Urothelium cell line (cell line): ENCODE data around the gene NASP.

ENCODE experiments used
- DNase-seq: peaks from one replicate; pipeline ENCODE4 v3.0.0; 2011; ENCODE audit warnings: low spot score, mixed read lengths
- FAIRE-seq: peaks from 2 replicates; lab custom pipeline; 2011; peaks lifted over from hg19 to GRCh38; lab: Jason Lieb, UNC

Gene NASP, protein sequence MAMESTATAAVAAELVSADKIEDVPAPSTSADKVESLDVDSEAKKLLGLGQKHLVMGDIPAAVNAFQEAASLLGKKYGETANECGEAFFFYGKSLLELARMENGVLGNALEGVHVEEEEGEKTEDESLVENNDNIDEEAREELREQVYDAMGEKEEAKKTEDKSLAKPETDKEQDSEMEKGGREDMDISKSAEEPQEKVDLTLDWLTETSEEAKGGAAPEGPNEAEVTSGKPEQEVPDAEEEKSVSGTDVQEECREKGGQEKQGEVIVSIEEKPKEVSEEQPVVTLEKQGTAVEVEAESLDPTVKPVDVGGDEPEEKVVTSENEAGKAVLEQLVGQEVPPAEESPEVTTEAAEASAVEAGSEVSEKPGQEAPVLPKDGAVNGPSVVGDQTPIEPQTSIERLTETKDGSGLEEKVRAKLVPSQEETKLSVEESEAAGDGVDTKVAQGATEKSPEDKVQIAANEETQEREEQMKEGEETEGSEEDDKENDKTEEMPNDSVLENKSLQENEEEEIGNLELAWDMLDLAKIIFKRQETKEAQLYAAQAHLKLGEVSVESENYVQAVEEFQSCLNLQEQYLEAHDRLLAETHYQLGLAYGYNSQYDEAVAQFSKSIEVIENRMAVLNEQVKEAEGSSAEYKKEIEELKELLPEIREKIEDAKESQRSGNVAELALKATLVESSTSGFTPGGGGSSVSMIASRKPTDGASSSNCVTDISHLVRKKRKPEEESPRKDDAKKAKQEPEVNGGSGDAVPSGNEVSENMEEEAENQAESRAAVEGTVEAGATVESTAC

DNA sequence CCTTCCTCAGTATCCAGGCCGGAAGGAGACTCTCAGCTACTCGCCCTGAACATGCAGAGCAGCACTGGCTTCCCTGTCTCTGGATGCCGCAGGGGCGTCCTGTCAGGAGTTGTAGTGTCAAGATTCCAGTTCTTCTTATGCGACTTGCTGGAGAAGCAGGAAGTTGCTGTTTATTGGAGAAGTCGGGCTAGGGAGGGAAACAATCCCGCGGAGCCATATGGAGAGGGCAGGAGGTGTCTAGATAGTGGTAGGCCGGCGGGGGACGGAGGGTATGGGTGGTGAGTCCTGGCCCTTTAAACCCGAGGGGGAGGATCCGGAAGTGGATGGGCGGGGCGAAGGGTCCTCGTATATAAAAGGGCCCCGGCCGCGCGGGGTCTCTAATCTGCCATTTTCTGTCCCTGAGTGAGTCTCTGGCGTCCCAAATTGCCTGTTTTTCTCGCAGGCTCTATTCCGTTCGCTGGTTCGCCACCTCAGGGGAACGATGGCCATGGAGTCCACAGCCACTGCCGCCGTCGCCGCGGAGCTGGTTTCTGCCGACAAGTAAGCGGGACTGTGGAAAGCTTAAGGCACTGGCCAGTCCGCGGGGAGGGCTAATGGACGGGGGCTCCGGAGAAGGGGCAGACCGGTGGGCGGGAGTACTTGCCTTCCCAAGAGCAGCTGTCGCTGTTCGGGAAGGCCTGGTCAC is at the start of gene NASP:
Gene NASP (plus strand): TSS at position 376 of the 685 bp plus-strand sequence. CDS start 106 bp downstream, at position 482.
- DNase-seq (peak; percentile 95), FAIRE-seq (no peak)

DNA sequence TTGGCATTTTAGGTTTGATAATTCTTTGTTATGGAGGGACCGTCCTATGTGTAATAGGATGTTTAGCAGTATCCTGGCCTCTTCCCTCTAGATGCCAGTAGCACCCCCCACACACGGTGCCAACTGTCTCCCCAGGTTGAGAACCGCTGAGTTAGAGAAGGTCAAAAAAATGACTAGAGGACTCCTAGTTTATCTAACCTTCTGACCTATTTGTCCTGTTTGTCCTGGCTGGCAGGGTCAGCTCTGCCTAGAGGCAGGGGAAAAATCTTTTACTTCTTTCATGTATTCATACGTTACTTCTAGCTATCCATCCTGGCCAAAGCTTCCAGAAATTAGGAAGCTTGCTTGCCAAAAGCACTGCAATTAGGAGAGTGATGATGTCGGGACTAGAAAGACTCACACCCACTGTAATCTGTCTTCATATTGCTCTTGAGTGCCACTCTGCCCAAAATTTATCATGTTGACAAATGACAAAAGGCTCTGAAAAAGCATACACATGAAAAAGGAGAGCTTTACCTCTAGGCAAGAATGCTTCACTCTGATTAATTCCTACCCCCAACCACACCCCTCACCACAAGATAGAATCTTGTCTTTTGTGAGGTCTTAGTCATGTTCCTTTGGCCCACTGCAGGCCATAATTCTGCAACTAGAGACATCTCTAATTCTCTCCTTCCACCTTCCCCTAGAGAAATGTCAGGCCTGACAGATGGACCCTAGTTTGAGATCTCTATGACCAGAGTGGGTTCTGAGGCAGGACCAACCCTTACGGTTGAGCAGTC is 47.7 kb upstream of the NASP start:
- FAIRE-seq (no peak), DNase-seq (no peak)

DNA sequence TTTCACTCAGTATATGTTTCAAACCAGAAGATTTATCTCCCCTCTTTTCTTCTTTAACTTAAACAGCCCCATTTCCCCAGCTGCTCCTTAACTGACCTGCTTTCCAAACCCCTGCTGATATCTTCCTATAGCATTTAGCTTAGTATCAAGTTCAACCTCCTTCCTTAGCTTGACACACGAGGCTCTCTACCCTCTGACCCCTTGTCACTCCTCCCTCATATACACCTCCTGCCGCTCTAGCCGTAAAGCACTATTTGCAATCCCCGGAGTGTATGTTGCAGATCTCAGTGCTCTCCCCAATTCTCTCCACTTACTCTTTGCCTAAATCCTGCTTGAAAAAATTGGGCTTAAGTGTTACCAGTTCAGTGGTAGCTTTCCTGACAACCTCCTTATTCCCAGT is 47.0 kb upstream of the NASP start:
- FAIRE-seq (no peak), DNase-seq (no peak)

DNA sequence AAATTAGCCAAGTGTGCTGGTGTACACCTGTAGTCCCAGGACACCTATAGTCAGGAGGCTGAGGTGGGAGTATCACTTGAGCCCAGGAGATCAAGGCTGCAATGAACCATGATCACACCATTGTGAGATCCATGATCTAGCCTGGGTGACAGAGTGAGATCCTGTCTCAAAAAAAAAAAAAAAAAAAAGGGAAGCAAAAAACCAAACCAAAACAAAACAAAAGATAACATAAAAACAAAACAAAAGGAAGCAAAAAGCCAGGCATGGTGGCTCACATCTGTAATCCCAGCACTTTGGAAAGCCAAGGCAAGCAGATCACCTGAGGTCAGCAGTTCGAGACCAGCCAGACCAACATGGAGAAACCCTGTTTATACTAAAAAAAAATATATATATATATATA is 42.6 kb upstream of the NASP start:
- FAIRE-seq (no peak), DNase-seq (no peak)

DNA sequence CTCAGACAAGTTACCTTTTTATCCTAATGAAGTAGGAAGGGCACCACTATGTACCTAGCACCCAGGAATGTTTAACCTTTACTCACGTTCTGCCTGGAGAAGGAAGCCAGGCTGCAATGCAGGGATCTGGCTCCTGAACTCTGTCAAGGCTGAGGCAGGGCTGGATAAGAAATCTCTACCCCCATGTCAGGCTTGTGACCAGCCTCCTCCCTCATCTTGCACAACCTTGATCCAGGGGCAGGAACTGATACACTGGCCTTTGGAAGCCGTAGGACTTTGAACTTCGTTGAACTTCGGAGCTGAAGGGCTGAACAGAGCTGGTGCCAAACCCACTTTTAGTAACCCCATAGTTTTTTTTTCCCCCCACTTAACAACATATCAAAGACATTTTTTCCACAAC is 41.2 kb upstream of the NASP start:
- DNase-seq (no peak), FAIRE-seq (no peak)

DNA sequence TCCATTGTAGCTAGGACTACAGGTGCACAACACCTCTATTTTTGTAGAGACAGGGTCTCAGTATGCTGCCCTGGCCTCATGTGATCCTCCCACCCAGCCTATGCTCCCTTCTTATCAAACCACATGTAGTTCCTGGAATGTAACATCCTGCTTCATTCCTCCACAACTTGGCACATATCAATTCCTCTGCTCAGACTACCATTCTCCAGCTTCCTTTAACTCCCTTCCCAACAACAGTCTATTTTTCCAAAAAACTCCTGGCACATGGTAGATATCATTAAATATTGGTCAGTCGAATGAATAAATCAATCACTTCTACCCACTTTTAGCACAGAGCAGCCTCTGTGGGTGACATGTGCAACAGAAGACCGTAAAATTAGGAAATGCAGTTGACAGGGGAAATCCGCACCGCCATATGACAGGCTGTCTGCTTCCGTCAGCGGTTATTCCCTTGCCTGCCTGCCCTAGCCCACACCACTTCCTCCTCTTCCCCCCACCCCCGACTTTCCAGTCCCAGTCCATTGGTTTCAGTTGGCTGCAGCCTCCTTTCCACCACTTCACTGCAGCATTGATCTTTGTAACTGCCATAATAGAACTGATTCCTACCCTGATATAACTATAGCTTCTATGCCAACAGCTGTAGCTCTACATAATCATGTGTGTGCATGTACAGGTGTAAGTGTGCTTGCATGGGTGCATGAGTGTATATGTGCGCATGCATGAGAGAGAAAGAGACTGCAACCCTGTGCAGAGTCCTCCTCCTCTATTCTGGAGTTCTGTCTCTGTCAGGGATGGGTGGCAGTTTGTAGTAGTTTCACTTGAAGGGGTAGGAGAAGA is 40.0 kb upstream of the NASP start:
- FAIRE-seq (no peak), DNase-seq (no peak)

DNA sequence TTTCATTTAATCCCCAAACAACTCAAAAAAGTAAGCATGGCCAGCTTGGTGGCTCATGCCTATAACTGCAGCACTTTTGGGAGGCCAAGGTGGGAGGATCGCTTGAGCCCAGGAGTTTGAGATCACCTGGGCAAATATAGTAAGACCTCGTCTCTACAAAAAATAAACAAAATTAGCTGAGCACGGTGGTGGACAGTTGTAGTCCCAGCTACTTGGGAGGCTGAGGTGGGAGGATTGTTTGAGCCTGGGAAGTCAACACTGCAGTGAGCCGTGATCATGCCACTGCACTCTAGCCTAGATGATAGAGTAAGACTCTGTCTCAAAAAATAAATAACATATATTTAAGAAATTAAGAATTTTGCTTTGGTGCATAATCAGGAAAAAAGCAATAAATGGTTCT is 39.3 kb upstream of the NASP start:
- FAIRE-seq, result no peak
- DNase-seq, result no peak

DNA sequence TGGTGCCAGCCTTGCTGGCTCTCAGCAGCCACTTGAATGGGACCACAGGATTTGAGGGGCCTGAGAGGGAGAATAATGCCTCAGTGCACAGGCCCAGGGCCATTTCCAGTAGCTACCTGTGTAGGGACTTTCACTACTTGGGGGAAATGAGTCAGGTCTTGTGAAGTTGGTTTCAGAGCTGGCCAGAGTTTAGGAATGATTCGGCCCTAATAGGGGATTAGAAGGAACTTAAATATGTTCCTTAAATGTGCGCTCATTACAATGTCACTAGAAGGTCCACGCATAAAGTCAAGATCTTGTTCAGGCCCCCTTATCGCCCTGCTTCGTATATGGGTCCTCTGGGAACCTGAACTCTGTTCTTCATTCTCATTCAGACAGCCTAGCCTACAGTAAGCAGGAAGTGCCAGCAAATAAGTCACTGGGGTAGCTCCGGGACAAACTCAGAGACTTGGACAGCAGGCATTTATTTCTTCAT is 38.8 kb upstream of the NASP start:
- FAIRE-seq, result no peak
- DNase-seq, result no peak

DNA sequence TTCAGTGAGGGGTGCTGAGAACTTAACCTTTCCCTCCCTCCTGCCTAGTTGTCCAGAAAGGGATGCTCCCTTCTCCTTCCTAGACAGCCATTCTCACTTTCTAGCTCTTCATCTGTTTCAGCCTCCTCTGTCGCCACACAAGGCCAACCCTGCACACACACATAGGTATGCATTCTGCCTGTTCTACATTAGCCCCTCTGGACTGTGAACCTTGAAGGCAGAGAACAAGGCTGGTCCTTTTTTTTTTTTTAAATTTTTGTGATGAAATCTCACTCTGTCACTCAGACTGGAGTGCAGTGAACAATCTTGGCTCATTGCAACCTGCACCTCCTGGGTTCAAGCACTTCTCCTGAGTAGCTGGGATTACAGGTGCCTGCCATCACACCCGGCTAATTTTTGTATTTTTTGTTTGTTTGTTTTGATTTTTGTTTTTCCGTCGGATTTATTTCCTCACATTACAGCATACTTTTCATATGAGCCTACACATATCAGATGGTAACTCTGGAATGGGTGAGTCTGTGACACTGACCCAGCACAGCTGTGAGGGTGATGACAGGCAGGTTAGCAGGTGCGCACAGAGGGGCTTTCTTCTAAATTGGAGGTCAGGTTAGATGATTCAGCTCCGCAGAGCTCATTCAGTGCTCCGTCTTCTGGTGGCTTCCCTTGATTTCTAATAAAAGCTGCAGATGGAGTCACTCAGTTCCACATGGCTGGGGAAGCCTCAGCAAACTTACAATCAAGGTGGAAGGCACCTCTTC is 38.1 kb upstream of the NASP start:
- DNase-seq, result no peak
- no peak for FAIRE-seq

DNA sequence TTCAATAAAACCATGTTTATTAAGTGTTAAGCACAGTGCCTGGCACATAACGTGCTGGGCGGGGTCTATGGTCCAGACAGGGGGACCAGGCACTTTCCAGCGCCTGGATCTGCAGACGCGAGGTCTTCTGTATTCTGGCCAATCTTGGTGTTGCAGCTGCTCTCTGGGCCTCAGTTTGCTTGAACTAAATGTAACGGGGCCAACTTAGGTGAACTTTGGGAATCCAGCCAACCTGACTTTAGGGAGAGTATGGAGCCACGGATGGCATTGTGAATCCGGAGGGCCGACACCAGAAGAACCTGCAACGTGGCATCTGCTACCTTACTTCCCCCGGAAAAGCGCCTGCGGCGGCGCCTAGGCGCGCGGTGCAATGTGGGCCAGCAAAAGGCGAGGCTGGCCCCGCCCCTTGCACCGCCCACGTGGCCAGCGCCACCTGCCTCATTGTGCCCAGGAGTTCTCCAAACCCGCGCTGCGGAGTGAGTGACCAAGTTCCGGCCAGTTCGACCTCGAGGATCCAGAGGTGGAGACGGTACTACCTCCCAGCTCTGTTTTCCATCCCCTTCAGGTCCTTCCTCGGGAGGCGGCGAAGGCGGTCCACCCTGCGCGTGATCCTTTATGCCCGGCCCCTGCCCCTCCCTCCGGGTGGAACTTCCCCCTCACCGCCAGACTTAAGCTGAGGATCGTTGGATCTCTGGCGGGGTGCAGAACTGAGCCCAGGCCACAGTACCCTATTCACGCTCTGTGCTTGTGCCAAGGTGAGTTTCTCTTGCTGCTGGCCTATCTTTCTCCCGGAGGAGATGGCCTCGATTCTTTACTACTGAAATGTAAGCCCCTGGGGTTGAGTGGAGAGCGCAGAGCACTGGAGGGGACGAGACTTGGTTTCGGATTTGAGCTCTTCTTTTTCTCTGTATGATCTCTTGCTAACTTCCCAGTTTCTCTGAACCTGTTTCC is 33.2 kb upstream of the NASP start, which contains the start of gene AKR1A1:
Gene AKR1A1 (plus strand): TSS at position 426 of the 951 bp plus-strand sequence. CDS start 10,969 bp downstream, outside the sequence.
- peak; percentile 97 for DNase-seq
- FAIRE-seq, result peak; percentile 85

DNA sequence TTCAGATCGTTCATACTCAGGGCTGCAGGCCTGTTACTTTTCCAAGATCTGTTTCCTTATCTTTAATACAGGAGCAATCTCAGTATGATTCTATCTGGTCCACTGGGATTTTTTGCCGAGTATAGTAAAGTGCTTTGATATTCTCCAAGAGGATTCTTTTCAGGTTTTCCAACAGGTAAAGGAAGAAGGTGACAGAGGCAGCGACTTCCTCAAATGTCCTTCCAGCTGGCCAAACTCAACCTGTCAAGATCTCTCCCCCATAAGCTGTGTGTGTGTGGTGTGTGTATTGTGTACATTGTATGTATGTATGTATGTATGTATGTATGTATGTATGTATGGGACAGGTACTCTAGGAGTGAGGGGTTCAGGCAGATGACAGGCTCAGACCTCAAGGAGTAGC is 32.2 kb upstream of the NASP start:
- FAIRE-seq, result no peak
- DNase-seq, result no peak

DNA sequence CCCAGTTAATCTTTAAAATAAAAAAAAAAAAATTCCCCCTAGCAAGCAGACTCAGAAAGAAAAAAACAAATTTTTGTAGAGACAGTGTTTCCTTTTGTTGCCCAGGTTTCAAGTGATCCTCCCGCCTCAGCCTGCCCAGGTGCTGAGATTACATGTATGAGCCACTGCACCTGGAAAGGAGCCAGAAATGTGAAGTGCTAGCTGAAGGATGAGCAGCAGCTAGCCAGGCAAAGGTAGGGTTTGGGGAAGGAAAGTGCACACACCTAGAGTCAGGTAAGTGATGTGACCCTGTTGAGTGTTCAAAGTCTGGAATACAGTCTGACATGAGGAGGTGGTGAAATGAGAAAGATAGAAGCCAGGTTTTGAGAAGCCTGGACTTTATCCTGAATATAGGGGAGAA is 31.5 kb upstream of the NASP start:
- FAIRE-seq, result no peak
- DNase-seq, result no peak

DNA sequence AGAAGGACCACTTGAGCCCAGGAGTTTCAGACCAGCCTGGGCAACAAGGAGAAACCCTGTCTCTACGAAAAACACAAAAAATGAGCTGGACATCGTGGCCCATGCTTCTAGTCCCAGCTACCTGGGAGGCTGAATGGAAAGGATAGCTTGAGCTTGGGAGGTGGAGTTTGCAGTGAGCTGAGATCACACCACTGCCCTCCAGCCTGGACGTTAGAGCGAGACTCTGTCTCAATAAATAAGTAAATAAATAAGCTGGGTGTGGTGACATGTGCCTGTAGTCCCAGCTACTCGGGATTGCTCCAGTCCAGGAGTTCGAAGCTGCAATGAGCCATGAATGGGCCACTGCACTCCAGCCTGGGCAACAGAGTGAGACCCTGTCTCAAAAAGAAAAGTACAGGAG is 29.6 kb upstream of the NASP start:
- DNase-seq (no peak), FAIRE-seq (no peak)

DNA sequence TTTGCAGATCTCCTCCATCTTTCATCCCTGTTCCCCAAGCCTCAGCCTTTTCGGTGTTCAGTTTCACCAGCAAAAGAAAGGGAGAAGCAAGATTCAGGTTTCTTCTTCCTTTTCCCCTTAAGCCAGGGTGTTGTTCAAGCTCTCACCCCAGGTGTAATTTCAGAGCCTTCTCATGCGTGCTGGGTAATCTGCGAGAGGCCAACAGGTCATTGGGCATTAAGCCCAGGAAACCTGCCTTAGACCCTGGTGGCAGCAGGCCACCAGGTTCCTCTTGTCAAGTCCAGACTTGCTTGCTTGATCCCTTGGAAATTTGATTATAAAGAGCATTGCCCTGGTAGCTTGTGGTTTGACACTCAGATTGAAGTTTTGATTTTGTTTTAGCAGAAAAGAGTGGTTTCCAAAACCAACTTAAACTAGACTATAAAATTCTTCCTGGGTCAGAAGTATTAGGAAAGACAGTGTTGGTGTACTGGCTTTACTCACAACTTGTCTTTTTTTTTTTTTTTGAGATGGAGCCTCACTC is 26.4 kb upstream of the NASP start:
- DNase-seq, result no peak

DNA sequence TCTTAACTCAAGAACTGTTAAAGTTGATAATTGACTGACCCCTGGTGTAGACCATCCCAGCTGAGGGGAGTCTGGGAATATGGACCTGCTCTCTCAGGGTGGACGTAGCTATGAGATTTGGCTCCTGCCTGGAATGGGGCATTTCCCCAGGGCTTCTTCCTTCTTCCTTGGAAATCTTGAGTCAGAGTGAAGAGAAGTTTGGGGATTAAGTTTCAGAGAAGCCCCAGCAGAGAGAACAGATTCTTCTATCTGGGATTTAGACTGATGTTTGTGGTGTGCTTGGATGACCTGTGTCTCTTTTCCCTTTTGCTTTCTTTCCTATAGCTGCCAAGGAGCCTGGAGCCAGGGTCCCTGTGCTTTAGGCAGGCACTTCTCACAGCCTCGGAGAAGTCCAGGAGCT is 20.0 kb upstream of the NASP start:
- no peak for FAIRE-seq
- DNase-seq, result no peak

More for the DNA sequence above, 26.4 kb upstream of the NASP start:
- FAIRE-seq, result no peak

DNA sequence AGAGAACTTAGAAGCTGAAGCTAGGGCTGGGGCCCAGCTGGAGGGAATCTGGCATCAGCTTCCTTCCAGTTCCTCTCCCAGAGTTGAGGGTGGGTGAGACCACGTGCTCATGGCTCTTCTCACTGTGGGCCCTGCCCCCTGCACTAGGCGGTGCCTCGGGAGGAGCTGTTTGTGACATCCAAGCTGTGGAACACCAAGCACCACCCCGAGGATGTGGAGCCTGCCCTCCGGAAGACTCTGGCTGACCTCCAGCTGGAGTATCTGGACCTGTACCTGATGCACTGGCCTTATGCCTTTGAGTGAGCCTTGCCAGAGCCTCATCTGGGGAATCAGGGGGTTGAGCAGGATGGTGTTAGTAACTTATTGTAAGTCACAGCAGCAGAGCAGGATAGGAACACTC is 17.1 kb upstream of the NASP start:
- DNase-seq (no peak), FAIRE-seq (no peak)

DNA sequence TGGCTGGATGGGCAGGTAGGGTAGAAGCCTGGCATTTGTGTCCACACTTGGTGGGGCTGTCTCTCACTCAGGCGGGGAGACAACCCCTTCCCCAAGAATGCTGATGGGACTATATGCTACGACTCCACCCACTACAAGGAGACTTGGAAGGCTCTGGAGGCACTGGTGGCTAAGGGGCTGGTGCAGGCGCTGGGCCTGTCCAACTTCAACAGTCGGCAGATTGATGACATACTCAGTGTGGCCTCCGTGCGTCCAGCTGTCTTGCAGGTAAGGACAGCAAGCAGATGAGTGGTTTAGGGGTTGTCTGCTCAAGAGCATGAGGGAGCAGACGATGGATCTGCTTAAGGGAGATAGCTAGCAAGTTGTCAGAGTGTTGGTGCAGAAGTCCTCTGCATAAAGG is 15.9 kb upstream of the NASP start:
- FAIRE-seq, result no peak
- no peak for DNase-seq

DNA sequence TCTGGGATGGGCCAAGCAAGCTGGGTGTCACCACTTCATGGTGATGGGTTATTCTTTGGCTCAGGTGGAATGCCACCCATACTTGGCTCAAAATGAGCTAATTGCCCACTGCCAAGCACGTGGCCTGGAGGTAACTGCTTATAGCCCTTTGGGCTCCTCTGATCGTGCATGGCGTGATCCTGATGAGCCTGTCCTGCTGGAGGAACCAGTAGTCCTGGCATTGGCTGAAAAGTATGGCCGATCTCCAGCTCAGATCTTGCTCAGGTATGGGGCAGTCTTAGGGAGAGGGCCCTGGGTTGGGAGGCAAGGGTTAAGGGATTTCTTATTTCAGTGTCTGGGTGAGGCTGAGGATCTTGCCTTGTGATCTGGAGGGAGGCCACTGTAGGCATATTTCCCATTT is 15.4 kb upstream of the NASP start:
- FAIRE-seq (no peak), DNase-seq (no peak)
